Nephron (organoid): ENCODE results near the gene PRPF8.
A peak's percentile ranks its signal among the peaks of the same experiment; 100 is the strongest.

Experiments used
- H3K27ac Mint-ChIP-seq, 3 experiments: 2 replicates each; pipeline ENCODE4 v1.8.0; 2020; ENCODE audit warnings: mixed read lengths in 3 of 3, mild to moderate bottlenecking in 2 of 3, moderate library complexity in 1 of 3
- H3K27me3 Mint-ChIP-seq: 2 replicates; pipeline ENCODE4 v1.8.0; 2021; ENCODE audit warnings: low read depth, mild to moderate bottlenecking, moderate library complexity, mixed read lengths
- H3K36me3 Mint-ChIP-seq: 2 replicates; pipeline ENCODE4 v1.8.0; 2020; ENCODE audit warnings: low read depth, mixed read lengths
- H3K4me1 Mint-ChIP-seq: 2 replicates; pipeline ENCODE4 v1.8.0; 2020; ENCODE audit warnings: mixed read lengths
- H3K4me3 Mint-ChIP-seq, 3 experiments: 2 replicates each; pipeline ENCODE4 v1.8.0; 2020; ENCODE audit warnings: mild to moderate bottlenecking in 3 of 3, mixed read lengths in 3 of 3, moderate library complexity in 2 of 3
- H3K9me3 Mint-ChIP-seq: 2 replicates; pipeline ENCODE4 v1.8.0; 2020; ENCODE audit warnings: mixed read lengths
- CTCF ChIP-seq, 3 experiments: fragments of 200-600 bp; sonication (generic); IDR thresholded peaks; one replicate each; pipeline ENCODE4 v1.5.0; 2021; ENCODE audit warnings: antibody characterized with exemption in 3 of 3; ENCODE audit not compliant: unreplicated experiment in 3 of 3

PRPF8 gene

GRCh38 chr17:1612400-1612799 is 72.3 kb downstream of the PRPF8 start:
- Mint-ChIP-seq H3K4me1 (no peaks in the 10 kb centered on the region), H3K27me3 (peaks cover 10% of the 10 kb centered on the region), H3K9me3 (no peaks in the 10 kb centered on the region), H3K27ac (no peak overlapping the region), H3K4me3 (no peak overlapping the region), H3K36me3 (no peaks in the 10 kb centered on the region)
- no peak for TF ChIP-seq CTCF (IDR thresholded peaks at IDR 0.05; ENCODE audit: unreplicated experiment in 3 of 3)

DNA sequence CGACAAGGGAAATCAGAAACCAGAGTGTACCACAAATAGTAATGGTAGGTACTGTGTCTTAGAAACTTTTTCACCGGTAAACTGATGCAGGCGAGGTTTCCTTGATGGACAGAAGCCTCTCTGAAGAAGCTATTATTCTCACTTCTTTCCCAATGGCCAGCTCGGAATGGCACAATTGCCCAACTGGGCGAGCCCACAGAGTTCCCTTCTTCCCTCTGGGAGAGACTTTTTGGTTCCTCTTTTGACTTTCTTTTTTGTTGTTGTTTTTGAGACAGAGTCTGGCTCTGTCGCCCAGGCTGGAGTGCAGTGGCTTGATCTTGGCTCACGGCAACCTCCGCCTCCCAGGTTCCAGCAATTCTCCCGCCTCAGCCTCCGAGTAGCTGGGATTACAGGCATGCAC is 73.0 kb downstream of the PRPF8 start:
- no peak for TF ChIP-seq CTCF (IDR thresholded peaks at IDR 0.05; ENCODE audit: unreplicated experiment in 3 of 3)

GRCh38 chr17:1608676-1609075 is 76.0 kb downstream of the PRPF8 start:
- Mint-ChIP-seq H3K36me3 (no peaks in the 10 kb centered on the region), H3K27me3 (peaks cover 14% of the 10 kb centered on the region), H3K4me3 (no peak overlapping the region), H3K27ac (no peak overlapping the region), H3K9me3 (no peaks in the 10 kb centered on the region), H3K4me1 (no peaks in the 10 kb centered on the region)
- no peak for TF ChIP-seq CTCF (IDR thresholded peaks at IDR 0.05; ENCODE audit: unreplicated experiment in 3 of 3)

More for the DNA sequence above, 73.0 kb downstream of the PRPF8 start:
- Mint-ChIP-seq H3K9me3 (no peaks in the 10 kb centered on the region), H3K27ac (no peak overlapping the region), H3K27me3 (peaks cover 15% of the 10 kb centered on the region), H3K4me1 (no peaks in the 10 kb centered on the region), H3K4me3 (no peak overlapping the region), H3K36me3 (no peaks in the 10 kb centered on the region)

DNA sequence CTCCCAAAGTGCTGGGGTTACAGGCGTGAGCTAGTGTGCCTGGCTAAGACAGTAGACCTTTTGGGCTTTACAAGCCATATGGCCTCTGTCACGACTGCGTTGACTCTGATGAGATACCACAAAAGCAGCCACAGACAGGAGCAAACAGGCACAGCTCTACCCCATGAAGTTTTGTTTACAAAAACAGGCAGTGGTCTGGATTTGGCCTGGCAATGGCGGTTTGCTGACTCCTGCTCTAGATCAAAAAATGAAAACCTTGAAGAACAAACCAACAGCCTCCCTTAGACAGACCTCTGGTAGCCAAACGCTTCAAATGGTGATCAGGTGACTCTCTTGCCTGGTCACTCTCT is 76.7 kb downstream of the PRPF8 start:
- H3K36me3 Mint-ChIP-seq = no peaks in the 10 kb centered on the region

DNA sequence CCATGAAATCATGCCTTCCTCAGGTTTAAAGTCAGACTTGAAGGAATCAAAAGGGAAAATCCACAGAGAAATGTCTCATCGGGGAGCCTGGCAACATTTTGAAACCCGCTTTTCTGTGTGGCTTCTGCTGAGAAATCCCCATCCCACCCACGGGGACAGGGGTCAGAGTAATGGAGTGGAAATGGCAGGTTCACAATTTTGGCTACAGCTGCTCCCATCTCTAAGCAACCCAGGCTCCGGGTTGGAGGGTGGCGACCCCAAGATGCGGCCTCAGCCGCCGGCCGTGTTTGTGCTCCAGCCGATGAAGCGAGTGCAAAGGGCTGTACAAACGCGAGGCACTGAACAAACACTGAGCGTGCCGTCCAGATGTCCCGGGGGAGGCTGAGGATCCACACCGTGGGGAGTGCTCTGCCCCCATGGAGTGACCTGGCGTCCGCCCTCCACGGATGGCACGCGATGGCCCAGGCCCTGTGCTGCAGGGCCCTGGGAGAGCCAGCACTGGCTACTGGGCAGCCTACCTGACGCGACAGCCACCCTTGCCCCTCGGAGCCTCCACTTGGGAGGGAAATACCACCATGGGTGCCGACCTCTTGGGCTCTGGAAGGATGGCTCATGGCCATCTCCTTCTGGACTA is 78.2 kb downstream of the PRPF8 start:
- Mint-ChIP-seq H3K4me1 (no peaks in the 10 kb centered on the region), H3K9me3 (no peaks in the 10 kb centered on the region), H3K27ac (no peak overlapping the region), H3K27me3 (peaks cover 11% of the 10 kb centered on the region), H3K4me3 (no peak overlapping the region), H3K36me3 (peaks cover 4% of the 10 kb centered on the region)
- TF ChIP-seq CTCF (IDR thresholded peaks at IDR 0.05; ENCODE audit: unreplicated experiment in 3 of 3) = no peak

More for the DNA sequence above, 76.7 kb downstream of the PRPF8 start:
- no peak overlapping the region for H3K27ac Mint-ChIP-seq
- H3K4me3 Mint-ChIP-seq = no peak overlapping the region
- no peaks in the 10 kb centered on the region for H3K4me1 Mint-ChIP-seq
- no peak for TF ChIP-seq CTCF (IDR thresholded peaks at IDR 0.05; ENCODE audit: unreplicated experiment in 3 of 3)
- no peaks in the 10 kb centered on the region for H3K9me3 Mint-ChIP-seq
- peaks cover 11% of the 10 kb centered on the region for H3K27me3 Mint-ChIP-seq

DNA sequence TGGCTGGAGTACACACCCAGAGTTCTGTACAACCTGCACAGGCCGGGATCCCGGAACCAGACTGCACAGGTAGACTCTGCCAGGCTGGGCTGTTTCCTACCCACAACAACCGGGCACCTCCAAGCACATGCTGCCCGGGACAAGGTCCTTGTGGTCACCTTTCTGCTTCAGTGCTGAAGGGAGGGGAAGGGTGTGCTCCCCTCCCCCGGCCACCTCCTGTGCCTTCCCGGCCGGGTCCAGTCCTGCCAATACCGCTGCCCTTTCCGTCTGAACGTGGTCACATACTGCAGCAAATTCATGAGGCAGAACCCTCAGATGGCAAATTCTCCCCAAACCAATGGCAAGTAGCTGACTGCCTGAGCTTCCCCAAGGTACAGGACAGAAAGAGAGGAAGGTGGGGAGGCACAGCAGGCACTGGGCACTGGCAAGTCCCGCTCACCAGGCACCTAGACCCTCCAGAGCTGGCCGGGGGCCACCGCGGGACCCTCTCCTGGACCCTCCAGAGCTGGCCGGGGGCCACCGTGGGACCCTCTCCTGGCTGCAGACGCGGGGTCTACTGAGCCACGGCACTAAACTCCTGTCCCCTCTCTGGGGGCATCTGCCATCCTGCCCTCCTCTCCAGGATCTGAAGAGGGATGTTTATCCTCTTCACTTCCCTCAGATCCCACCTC is 78.9 kb downstream of the PRPF8 start:
- peak overlapping the region in 1 of 3 experiments; percentile 77 for H3K27ac Mint-ChIP-seq
- TF ChIP-seq CTCF (IDR thresholded peaks at IDR 0.05; ENCODE audit: unreplicated experiment in 3 of 3) = no peak
- no peaks in the 10 kb centered on the region for H3K4me1 Mint-ChIP-seq
- H3K27me3 Mint-ChIP-seq = peaks cover 11% of the 10 kb centered on the region
- H3K9me3 Mint-ChIP-seq = no peaks in the 10 kb centered on the region
- H3K36me3 Mint-ChIP-seq = peaks cover 4% of the 10 kb centered on the region
- no peak overlapping the region for H3K4me3 Mint-ChIP-seq
